Measurements from ENCODE around the gene FGFR3. TPM values are rescaled to one million over a fixed set of nuclear protein-coding genes. Genes with fewer than 3 reads are reported as not detected.

The FGFR3 gene
- polyA plus RNA-seq, 1 donor = 87.6 TPM

DNA sequence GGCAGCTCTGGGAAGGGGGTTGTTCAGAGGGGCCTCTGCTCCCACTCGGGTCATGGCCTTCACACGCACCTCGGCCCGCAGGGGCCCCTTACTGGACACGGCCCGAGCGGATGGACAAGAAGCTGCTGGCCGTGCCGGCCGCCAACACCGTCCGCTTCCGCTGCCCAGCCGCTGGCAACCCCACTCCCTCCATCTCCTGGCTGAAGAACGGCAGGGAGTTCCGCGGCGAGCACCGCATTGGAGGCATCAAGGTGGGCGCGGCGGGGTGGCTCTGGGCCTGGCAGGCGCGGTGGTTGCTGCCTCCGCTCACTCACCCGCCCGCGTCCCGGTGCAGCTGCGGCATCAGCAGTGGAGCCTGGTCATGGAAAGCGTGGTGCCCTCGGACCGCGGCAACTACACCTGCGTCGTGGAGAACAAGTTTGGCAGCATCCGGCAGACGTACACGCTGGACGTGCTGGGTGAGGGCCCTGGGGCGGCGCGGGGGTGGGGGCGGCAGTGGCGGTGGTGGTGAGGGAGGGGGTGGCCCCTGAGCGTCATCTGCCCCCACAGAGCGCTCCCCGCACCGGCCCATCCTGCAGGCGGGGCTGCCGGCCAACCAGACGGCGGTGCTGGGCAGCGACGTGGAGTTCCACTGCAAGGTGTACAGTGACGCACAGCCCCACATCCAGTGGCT is 8.3 kb downstream of the FGFR3 start:
- DNase-seq = no peak

DNA sequence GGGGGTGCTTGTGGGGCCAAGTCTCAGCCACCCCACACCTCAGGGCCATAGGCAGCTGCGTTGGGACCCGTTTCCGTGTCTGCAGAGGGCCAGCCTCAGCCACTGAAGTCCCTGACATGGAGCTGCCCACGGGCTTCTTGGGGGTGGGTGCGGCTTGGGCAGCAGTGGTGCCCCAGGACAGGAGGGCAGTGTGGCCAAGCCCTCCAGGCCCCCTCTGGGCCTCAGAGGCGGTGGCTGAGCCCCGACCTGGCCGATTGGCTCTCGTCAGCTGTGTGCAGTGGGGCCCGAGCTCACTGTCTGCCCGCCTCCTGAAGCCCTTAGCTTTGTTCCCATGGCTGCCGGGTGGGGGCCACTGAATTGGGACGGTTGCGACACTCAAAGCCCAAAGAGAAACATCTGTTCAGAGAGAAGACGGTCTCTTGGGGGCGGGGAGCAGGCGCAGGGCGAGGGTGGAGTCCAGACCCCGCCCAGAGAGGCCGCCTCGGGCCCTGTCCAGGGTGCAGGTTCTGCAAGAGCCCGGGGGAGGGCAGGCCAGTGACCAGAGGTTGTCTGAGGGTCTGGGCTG is 9.1 kb downstream of the FGFR3 start:
- DNase-seq = no peak

DNA sequence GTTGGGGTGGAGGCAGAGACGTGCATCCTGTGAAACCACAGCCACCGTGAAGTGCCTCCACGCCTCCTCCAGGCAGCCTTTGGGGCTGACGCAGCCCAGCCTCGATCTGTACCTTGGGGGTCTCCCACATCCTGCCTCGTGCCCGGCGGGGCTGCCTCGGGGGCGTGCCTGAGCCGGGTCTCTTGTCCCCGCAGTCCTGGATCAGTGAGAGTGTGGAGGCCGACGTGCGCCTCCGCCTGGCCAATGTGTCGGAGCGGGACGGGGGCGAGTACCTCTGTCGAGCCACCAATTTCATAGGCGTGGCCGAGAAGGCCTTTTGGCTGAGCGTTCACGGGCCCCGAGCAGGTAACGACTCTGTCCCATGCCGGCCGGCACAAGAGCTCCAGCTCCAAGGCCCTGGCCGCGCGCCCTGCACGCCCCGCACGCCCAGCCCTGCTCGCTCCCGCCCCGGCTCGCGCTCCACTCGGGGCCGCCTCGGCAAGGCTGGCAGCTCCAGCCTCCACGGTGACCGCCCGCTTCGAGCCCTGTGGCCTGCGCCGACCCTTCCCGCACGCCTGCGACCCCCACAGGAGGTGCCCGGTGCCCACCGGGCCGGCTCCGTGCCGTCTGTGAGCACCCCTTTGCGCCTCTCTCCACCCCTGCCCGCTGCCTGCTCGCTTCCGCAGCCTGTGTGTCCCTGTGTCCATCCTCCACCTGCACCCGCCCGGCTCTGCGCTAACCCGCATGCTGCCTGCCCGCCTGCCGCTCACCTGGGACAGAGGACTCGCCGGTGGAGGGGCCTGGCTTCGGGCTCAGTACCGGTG is 9.8 kb downstream of the FGFR3 start:
- DNase-seq = no peak

DNA sequence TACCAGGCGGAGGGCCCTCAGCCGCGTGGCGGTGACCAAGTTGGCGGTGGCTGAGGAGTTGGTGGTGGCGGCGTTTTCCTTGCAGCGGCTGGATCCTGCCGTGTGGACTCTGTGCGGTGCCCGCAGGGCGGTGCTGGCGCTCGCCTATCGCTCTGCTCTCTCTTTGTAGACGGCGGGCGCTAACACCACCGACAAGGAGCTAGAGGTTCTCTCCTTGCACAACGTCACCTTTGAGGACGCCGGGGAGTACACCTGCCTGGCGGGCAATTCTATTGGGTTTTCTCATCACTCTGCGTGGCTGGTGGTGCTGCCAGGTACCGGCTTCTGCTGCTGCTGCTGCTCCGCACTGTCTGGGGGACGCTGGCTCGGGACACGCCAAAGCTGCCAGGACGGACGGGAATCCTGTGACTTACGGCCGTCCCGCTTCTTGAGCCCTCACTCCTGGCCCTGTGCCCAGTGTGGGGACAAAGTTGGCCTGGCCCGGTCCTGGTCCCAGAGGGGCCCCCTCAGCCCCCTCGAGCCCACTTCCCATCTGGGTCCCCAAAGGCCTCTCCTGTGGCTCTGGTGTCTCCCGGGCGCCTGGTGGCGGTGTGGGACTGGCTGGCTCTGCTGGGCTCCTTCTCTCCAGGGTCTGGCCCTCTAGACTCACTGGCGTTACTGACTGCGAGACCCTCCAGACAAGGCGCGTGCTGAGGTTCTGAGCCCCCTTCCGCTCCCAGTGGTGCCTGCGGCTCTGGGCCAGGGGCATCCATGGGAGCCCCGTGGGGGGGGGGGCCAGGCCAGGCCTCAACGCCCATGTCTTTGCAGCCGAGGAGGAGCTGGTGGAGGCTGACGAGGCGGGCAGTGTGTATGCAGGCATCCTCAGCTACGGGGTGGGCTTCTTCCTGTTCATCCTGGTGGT is 10.7 kb downstream of the FGFR3 start:
- no peak for DNase-seq

DNA sequence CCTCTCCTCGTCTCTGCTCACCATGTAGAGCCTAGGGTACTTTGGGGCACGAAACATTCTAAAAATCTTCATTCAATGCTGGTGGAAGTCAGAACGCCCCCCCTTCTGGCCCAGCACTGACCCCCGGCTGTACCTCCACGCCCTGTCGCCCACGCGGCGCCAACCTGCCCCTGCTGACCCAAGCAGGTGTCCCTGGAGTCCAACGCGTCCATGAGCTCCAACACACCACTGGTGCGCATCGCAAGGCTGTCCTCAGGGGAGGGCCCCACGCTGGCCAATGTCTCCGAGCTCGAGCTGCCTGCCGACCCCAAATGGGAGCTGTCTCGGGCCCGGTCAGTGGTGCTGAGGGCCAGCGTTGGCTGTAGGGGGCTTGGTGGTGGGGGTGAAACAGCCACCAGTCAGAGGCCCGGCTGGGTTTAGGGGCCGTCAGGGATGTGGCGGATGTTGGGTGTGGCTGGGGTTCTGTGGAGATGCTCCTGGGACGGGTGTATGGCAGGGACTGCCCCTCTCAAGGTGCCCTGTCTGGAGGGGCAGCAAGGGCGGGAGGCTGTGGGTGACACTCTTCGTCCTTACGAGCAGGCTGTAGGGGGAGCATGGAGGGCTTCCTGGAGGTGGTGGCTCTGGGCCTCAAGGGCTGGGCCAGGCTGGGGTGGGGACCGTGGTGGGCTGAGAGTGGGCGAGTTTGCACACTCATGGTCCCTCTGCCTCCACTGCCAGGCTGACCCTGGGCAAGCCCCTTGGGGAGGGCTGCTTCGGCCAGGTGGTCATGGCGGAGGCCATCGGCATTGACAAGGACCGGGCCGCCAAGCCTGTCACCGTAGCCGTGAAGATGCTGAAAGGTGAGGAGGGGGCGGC is 11.8 kb downstream of the FGFR3 start:
- DNase-seq = no peak

DNA sequence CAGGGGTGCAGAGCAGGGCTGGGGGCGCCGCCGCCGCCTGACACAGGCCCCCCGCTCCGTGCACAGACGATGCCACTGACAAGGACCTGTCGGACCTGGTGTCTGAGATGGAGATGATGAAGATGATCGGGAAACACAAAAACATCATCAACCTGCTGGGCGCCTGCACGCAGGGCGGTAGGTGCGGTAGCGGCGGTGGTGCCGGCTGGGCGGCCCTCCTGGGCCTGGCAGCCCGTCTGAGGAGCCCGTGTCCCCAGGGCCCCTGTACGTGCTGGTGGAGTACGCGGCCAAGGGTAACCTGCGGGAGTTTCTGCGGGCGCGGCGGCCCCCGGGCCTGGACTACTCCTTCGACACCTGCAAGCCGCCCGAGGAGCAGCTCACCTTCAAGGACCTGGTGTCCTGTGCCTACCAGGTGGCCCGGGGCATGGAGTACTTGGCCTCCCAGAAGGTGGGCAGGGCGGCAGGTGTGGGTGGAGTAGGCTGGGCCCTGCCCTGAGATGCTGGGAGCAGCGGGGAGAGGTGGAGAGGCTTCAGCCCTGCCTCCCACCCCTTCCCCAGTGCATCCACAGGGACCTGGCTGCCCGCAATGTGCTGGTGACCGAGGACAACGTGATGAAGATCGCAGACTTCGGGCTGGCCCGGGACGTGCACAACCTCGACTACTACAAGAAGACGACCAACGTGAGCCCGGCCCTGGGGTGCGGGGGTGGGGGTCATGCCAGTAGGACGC is 12.6 kb downstream of the FGFR3 start:
- no peak for DNase-seq

DNA sequence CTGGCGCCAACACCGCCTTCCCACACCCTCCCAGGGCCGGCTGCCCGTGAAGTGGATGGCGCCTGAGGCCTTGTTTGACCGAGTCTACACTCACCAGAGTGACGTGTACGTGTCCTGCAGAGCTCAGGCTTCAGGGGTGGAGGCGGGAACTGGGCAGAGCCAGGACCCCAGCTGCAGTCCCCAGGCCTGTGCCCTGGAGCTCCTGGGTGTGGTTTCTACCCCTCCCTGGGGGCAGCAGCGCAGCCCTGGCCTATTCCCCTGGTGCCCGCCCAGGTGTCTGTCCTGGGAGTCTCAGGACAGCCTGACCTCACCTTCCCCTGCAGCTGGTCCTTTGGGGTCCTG is 13.1 kb downstream of the FGFR3 start:
- DNase-seq = no peak

DNA sequence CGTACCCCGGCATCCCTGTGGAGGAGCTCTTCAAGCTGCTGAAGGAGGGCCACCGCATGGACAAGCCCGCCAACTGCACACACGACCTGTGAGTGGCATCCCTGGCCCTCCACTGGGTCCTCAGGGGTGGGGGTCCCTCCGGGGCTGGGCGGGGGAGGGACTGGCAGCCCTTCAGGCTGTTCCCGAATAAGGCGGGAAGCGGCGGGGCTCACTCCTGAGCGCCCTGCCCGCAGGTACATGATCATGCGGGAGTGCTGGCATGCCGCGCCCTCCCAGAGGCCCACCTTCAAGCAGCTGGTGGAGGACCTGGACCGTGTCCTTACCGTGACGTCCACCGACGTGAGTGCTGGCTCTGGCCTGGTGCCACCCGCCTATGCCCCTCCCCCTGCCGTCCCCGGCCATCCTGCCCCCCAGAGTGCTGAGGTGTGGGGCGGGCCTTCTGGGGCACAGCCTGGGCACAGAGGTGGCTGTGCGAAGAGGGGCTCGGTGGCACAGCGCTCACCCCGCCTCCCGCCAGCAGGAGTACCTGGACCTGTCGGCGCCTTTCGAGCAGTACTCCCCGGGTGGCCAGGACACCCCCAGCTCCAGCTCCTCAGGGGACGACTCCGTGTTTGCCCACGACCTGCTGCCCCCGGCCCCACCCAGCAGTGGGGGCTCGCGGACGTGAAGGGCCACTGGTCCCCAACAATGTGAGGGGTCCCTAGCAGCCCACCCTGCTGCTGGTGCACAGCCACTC is 13.7 kb downstream of the FGFR3 start:
- DNase-seq = no peak

DNA sequence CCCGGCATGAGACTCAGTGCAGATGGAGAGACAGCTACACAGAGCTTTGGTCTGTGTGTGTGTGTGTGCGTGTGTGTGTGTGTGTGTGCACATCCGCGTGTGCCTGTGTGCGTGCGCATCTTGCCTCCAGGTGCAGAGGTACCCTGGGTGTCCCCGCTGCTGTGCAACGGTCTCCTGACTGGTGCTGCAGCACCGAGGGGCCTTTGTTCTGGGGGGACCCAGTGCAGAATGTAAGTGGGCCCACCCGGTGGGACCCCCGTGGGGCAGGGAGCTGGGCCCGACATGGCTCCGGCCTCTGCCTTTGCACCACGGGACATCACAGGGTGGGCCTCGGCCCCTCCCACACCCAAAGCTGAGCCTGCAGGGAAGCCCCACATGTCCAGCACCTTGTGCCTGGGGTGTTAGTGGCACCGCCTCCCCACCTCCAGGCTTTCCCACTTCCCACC is 14.3 kb downstream of the FGFR3 start:
- no peak for DNase-seq

DNA sequence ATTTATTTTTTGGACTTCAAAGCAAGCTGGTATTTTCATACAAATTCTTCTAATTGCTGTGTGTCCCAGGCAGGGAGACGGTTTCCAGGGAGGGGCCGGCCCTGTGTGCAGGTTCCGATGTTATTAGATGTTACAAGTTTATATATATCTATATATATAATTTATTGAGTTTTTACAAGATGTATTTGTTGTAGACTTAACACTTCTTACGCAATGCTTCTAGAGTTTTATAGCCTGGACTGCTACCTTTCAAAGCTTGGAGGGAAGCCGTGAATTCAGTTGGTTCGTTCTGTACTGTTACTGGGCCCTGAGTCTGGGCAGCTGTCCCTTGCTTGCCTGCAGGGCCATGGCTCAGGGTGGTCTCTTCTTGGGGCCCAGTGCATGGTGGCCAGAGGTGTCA is 15.3 kb downstream of the FGFR3 start:
- DNase-seq = no peak

DNA sequence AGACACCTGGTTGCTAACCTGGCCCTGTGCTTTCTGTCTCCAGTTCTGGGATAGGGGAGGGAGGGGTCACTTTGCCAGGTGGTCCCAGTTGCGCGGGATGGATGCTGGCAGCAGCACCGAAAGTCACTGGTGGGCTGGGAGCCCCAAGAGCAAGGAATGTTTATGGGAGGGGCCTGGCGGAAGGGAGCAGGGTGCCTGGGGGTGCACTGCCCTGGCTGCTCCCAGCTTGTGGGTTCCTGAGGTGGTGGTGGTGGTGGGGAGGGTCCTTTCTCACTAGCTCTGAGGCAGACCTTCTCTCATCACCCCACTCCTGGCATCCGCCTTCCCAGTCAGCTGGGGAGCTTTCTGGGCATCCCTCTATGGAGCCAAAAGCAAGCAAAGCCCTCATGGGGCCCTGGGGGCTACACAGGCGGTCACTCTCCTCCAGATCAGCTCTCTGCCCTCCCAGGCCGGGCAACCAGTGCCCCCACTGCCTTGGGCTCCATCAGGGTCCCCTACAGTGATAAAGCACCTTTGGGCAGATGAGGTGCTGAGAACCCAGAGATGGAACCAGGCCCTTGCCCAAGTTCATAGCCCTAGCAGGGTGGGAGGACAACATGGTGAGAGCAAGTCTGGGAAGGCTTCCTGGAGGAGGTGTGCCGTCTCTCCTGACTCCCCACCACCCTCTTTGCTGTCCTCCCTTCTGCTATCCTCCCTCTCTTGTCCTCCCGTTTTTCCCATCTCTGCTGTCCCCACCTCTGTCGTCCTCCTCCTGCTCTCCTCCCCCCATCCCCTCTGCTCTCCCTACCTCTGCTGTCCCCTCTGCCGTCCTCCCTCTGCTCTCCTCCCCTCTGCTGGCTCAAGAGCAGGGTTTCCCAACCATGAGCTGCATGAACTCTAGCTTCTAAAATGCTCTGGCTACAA is 16.0 kb downstream of the FGFR3 start:
- DNase-seq = no peak

DNA sequence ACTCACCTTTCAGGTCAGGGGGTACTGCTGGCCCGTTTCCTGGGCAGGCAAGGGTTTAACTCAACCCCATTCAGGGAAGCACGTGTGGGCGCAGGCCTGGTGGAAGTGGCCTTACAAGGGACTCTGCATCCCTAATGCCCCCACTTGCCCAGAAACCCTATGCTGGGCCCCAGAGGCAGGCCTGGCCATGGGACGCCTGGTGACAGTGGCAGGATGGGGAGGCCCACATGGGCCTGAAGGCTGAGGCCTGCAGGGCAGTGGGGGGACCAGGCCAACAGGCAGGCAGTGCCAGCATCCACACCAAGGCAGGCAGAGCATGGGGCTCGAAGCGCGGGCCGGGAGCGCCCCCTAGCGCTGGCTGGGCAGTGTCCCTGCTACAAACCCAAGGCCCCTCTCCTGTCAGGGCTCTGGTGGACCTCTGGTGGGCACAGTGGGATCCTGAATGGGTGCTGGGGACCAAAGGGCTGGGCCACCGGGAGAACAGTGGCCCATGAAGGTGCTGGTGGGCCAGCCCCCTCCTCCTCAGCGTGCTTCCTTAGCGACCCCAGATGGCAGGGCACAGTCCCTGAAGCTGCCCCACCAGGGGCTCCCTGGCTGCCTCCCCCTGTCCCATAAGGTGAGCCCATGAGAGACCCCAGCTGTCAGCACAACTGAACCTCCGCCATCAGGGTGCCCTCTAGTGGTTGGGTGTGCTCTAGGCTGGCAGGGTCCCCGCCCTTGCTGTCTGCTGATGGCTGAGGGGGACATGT is 16.8 kb downstream of the FGFR3 start:
- peak; percentile 65 for DNase-seq

DNA sequence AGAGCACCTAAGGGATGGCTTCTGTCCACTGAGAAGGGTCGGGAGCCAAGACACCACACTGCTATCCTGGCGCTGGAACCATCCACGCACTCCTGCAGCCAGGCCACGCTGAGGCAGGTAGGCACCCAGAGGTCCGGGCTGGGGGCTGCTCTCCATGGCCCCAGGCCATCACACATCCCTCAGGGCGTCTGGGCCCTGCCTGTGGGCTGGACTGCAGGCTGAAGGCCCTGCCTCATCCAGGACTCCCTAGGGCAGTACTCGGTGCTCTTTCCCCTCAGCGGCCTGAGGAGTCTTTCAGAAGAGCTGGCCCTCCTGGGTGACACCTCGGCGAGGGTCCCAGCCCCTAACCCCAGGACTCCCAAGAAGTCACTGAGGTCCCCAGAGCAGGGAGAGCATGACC is 17.7 kb downstream of the FGFR3 start:
- DNase-seq = no peak

DNA sequence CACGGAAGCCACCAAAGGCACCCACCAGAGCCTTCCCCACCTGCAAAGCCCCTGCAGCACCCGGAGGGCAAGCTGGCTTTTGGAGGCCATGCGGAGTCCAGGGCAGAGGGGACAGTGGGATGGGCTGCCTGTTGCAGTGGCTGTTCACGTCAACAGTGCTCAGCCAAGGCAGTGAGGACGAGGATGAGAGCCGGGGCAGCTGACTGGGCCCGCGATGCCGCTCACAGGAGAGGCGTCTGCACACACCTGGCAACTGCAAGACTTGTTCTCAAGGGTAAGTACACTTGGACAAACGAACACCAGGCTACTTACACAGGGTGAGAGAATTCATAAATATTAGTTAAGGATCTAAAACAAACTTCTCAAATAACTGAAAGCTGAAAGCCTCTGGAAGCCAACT is 19.6 kb downstream of the FGFR3 start:
- no peak for DNase-seq

DNA sequence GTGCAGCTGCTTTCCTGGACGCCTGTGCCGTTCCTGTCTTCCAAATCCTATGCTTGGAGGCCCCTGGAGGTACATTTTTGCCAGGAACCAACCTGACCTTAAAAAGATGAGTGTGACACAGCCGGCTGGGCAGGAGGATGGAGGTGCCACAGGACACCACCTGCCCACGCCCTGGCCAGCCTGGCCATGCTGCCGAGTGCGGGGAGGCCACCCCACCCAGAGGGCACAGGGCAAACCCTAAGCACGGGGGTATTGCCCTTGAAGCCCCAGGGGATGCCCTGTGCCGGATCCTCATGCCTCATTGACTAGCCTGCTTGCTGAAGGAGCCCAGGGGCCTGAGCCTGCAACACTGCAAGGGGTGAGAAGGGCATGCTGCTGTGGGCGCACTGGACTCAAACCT is 20.1 kb downstream of the FGFR3 start:
- DNase-seq = no peak

DNA sequence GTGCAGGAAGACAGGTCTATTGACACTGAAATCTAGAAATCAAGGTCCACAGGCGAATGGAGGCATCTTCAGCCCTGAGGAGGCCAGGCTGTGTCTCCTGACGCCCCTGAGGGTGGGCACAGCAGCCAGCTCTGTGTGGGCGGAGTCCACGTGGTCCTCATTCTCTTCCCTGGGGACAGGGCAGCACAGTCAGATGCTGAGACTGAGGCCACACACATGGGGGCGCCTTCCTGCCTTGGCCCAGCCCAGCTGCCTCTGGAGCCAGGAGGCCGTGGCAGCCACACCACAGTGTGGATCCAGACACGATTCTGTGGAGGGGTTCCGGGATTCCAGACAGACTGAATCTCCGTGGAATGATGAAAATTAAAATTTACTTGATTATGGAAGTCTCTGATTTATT is 20.8 kb downstream of the FGFR3 start:
- DNase-seq = no peak

DNA sequence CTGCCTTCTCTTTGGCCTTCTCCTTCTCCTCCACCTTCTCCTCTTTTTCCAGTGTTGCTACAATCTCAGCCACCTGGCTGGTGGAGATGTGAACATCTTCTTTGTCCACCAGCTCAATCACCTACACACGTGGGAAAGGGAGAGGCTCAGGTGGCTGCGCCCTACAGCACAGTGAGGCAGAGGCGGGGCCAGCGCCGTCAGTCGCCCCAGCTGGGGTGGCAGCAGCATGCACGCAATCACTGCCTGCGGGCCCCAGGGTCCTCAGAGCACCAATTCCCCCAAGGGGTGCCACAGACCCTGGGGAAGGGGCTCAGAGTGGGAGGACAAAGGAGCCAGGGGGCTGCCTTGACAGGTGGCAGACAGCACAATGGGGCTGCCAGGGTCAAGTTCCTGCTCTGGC is 21.4 kb downstream of the FGFR3 start:
- no peak for DNase-seq
